H9 (cell line): ENCODE measurements around the gene ASGR2. TPM values are rescaled to one million over a fixed set of nuclear protein-coding genes. Genes with fewer than 3 reads are reported as not detected.

Experiments
- DNase-seq: peaks from one replicate; pipeline ENCODE4 v3.0.0-alpha.2; 2017
- H2AFZ ChIP-seq: one replicate; pipeline ENCODE4 v1.6.1; 2013; ENCODE audit warnings: mild to moderate bottlenecking, low read length, control low read depth, moderate library complexity
- H2AK5ac ChIP-seq: 2 replicates; pipeline ENCODE4 v1.6.1; 2013; ENCODE audit warnings: low read length, control low read depth, mixed read lengths; ENCODE audit not compliant: insufficient read length
- H2BK120ac ChIP-seq: one replicate; pipeline ENCODE4 v1.6.1; 2013; ENCODE audit warnings: low read depth, mild to moderate bottlenecking, low read length, control low read depth, inconsistent platforms; ENCODE audit not compliant: poor library complexity, severe bottlenecking
- H2BK12ac ChIP-seq: 2 replicates; pipeline ENCODE4 v1.6.1; 2013; ENCODE audit warnings: low read length, control low read depth, mixed read lengths, low read depth; ENCODE audit not compliant: insufficient read length
- H2BK15ac ChIP-seq: 2 replicates; pipeline ENCODE4 v1.6.1; 2013; ENCODE audit warnings: low read depth, low read length, control low read depth
- H2BK20ac ChIP-seq: one replicate; pipeline ENCODE4 v1.6.1; 2013; ENCODE audit warnings: low read depth, mild to moderate bottlenecking, low read length, control low read depth, inconsistent platforms; ENCODE audit not compliant: poor library complexity, severe bottlenecking
- H2BK5ac ChIP-seq: 2 replicates; pipeline ENCODE4 v1.6.1; 2013; ENCODE audit warnings: low read length, control low read depth, mixed read lengths; ENCODE audit not compliant: insufficient read length
- H3K14ac ChIP-seq: 2 replicates; pipeline ENCODE4 v1.6.1; 2013; ENCODE audit warnings: low read length, control low read depth; ENCODE audit not compliant: insufficient read depth
- H3K18ac ChIP-seq: 2 replicates; pipeline ENCODE4 v1.6.1; 2013; ENCODE audit warnings: low read depth, mild to moderate bottlenecking, mixed read lengths, low read length, control low read depth; ENCODE audit not compliant: insufficient read length
- H3K23ac ChIP-seq: 2 replicates; pipeline ENCODE4 v1.6.1; 2013; ENCODE audit warnings: low read length, control low read depth, mixed read lengths, low read depth; ENCODE audit not compliant: insufficient read length
- H3K23me2 ChIP-seq: 2 replicates; pipeline ENCODE4 v1.6.1; 2013; ENCODE audit warnings: low read depth, mild to moderate bottlenecking, mixed read lengths, low read length, control low read depth; ENCODE audit not compliant: insufficient read length, poor library complexity, severe bottlenecking
- H3K27ac ChIP-seq: 2 replicates; pipeline ENCODE4 v1.5.1; 2013; ENCODE audit warnings: low read length, control low read depth, mixed read lengths, low read depth; ENCODE audit not compliant: insufficient read length
- H3K27me3 ChIP-seq: 2 replicates; pipeline ENCODE4 v1.6.1; 2013; ENCODE audit warnings: low read length, control low read depth, inconsistent platforms; ENCODE audit not compliant: insufficient read depth
- H3K4ac ChIP-seq: 2 replicates; pipeline ENCODE4 v1.6.1; 2013; ENCODE audit warnings: low read depth, mild to moderate bottlenecking, control low read depth, inconsistent platforms, low read length, moderate library complexity
- H3K4me1 ChIP-seq: 2 replicates; pipeline ENCODE4 v1.6.1; 2013; ENCODE audit warnings: low read length, control low read depth, inconsistent platforms; ENCODE audit not compliant: insufficient read depth
- H3K4me2 ChIP-seq: 2 replicates; pipeline ENCODE4 v1.6.1; 2013; ENCODE audit warnings: low read length, control low read depth, mixed read lengths; ENCODE audit not compliant: insufficient read length, insufficient read depth
- H3K56ac ChIP-seq: 2 replicates; pipeline ENCODE4 v1.6.1; 2013; ENCODE audit warnings: low read depth, mild to moderate bottlenecking, mixed read lengths, low read length, control low read depth; ENCODE audit not compliant: insufficient read length
- H3K79me1 ChIP-seq: 2 replicates; pipeline ENCODE4 v1.6.1; 2013; ENCODE audit warnings: low read depth, mild to moderate bottlenecking, moderate library complexity, low read length, control low read depth, inconsistent platforms; ENCODE audit not compliant: insufficient read depth, poor library complexity, severe bottlenecking
- H3K79me2 ChIP-seq: 2 replicates; pipeline ENCODE4 v1.6.1; 2013; ENCODE audit warnings: low read length, control low read depth, inconsistent platforms; ENCODE audit not compliant: insufficient read depth
- H3K9ac ChIP-seq: 2 replicates; pipeline ENCODE4 v1.6.1; 2013; ENCODE audit warnings: low read length, control low read depth, mixed read lengths; ENCODE audit not compliant: insufficient read length; ENCODE audit errors: extremely low read depth
- H3K9me3 ChIP-seq: one replicate; pipeline ENCODE4 v1.6.1; 2013; ENCODE audit warnings: low read depth, low read length, inconsistent platforms; ENCODE audit not compliant: control insufficient read depth
- H3T11ph ChIP-seq: one replicate; pipeline ENCODE4 v1.6.1; 2013; ENCODE audit warnings: mild to moderate bottlenecking, low read length, control low read depth, inconsistent platforms
- H4K20me1 ChIP-seq: one replicate; pipeline ENCODE4 v1.6.1; 2013; ENCODE audit not compliant: control insufficient read depth, insufficient read length, insufficient read depth
- H4K5ac ChIP-seq: 2 replicates; pipeline ENCODE4 v1.6.1; 2013; ENCODE audit warnings: low read depth, mild to moderate bottlenecking, mixed read lengths, low read length, control low read depth; ENCODE audit not compliant: insufficient read length
- H4K8ac ChIP-seq: replicated peaks from 2 replicates; pipeline ENCODE4 v1.6.1; 2013; ENCODE audit warnings: low read length, control low read depth, mixed read lengths, low read depth; ENCODE audit not compliant: insufficient read length
- H4K91ac ChIP-seq: 2 replicates; pipeline ENCODE4 v1.6.1; 2013; ENCODE audit warnings: low read depth, mild to moderate bottlenecking, moderate library complexity, mixed read lengths, low read length, control low read depth; ENCODE audit not compliant: insufficient read length
- H3K27ac Mint-ChIP-seq, 3 experiments: 2 replicates in 2 of 3; 3 replicates in 1 of 3; pipeline ENCODE4 v1.8.0; 2020 to 2021; ENCODE audit warnings: mixed read lengths in 3 of 3, mild to moderate bottlenecking in 1 of 3, moderate library complexity in 1 of 3
- H3K27me3 Mint-ChIP-seq: 2 replicates; pipeline ENCODE4 v1.8.0; 2021; ENCODE audit warnings: low read depth, mild to moderate bottlenecking, moderate library complexity, mixed read lengths
- H3K36me3 Mint-ChIP-seq, 3 experiments: 2 replicates in 2 of 3; 3 replicates in 1 of 3; pipeline ENCODE4 v1.8.0; 2020 to 2021; ENCODE audit warnings: low read depth in 3 of 3, mixed read lengths in 3 of 3; ENCODE audit not compliant: insufficient read depth in 1 of 3
- H3K4me1 Mint-ChIP-seq, 2 experiments: 2 replicates each; pipeline ENCODE4 v1.8.0; 2020; ENCODE audit warnings: mixed read lengths in 2 of 2
- H3K4me3 Mint-ChIP-seq, 2 experiments: 2 replicates in 1 of 2; 3 replicates in 1 of 2; pipeline ENCODE4 v1.8.0; 2020 to 2021; ENCODE audit warnings: mild to moderate bottlenecking in 2 of 2, mixed read lengths in 2 of 2, moderate library complexity in 1 of 2
- H3K9me3 Mint-ChIP-seq, 2 experiments: 2 replicates in 1 of 2; 3 replicates in 1 of 2; pipeline ENCODE4 v1.8.0; 2020; ENCODE audit warnings: mild to moderate bottlenecking in 2 of 2, mixed read lengths in 2 of 2, moderate library complexity in 1 of 2
- CTCF ChIP-seq: fragments of 200-600 bp; sonication (generic); conservative IDR thresholded peaks from 3 replicates; pipeline ENCODE4 v1.8.0; 2021; ENCODE audit warnings: antibody characterized with exemption, mild to moderate bottlenecking
- WGBS: extraction: QIAGEN DNeasy Blood & Tissue Kit; methylation state at CpG from one replicate; pipeline ENCODE4 v1.1.7; 2013; ENCODE audit warnings: missing lambda C conversion rate, low lambda C conversion rate, mixed read lengths; ENCODE audit not compliant: insufficient read length; ENCODE audit errors: extremely low coverage; 5-methylcytosine and 5-hydroxymethylcytosine counted together
- total RNA-seq: library from RNA; stranded (reverse); gene quantifications from 2 replicates; pipeline ENCODE4 v1.2.1, GENCODE V29; 2021

ASGR2 gene
- total RNA-seq, 1 experiment from 2014 or later, result not detected

DNA sequence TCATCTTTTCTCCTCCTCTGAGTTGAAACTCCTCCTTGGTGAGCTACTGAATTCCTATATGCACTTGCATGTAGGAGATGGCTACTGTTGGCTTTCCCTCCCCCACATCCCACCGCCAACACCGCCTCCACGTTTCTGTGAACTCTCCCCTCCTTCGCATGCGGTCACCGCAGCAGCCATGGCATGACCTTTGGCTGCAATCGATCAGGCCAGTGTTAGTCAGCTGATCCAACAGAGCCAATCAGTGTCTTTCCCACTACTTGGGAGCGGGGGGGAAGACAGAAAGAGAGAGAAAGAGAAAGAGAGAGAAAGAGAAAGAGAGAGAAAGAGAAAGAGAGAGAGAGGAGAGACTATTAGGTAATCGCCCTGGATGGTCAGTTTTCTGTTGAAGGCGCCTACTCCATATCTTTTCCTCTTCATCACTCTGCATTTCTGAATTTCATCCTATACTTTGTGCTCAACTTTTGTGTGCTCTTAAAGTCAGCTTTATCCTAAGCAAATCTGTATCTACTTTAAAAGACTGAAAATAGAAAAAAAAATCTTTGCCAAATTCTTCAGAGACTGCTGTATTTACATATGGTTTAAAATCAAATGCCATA, 41.8 kb upstream of the ASGR2 start:
- no peak overlapping the region for H3K9ac ChIP-seq
- H3K27ac ChIP-seq, result no peak overlapping the region
- no peak overlapping the region for H4K5ac ChIP-seq
- H3K23me2 ChIP-seq, result no peaks in the 10 kb centered on the region
- no peaks in the 10 kb centered on the region for H3K27me3 ChIP-seq
- H3K79me2 ChIP-seq, result no peaks in the 10 kb centered on the region
- H2BK120ac ChIP-seq, result no peak overlapping the region
- H3K23ac ChIP-seq, result no peak overlapping the region
- H3K18ac ChIP-seq, result no peak overlapping the region
- Mint-ChIP-seq H3K4me3 (no peak overlapping the region), H3K27me3 (peaks cover 36% of the 10 kb centered on the region), H3K4me1 (peaks cover 0 to 2% of the 10 kb centered on the region in 2 experiments; a peak in 1 of 4 replicates), H3K27ac (no peak overlapping the region), H3K36me3 (no peaks in the 10 kb centered on the region), H3K9me3 (no peaks in the 10 kb centered on the region)
- no peaks in the 10 kb centered on the region for H3K4me1 ChIP-seq
- no peak overlapping the region for H2BK5ac ChIP-seq
- no CpG with 5 or more reads among the region's 10 CpGs for WGBS
- no peak for DNase-seq
- H3K4ac ChIP-seq, result no peak overlapping the region
- H2BK12ac ChIP-seq, result no peak overlapping the region
- H3T11ph ChIP-seq, result no peak overlapping the region
- no peak overlapping the region for H2BK15ac ChIP-seq
- no peak overlapping the region for H3K14ac ChIP-seq
- TF ChIP-seq CTCF, result no peak
- no peaks in the 10 kb centered on the region for H4K20me1 ChIP-seq
- no peak overlapping the region for H4K8ac ChIP-seq
- H3K9me3 ChIP-seq, result no peaks in the 10 kb centered on the region
- no peaks in the 10 kb centered on the region for H3K79me1 ChIP-seq
- no peak overlapping the region for H3K56ac ChIP-seq
- no peak overlapping the region for H2BK20ac ChIP-seq
- no peak overlapping the region for H3K4me2 ChIP-seq
- H2AFZ ChIP-seq, result no peak overlapping the region
- H2AK5ac ChIP-seq, result no peak overlapping the region
- no peak overlapping the region for H4K91ac ChIP-seq
